GM23338 (cell line): ENCODE results near the gene SERPINA1. TPM values are rescaled to one million over a fixed set of nuclear protein-coding genes. Genes with fewer than 3 reads are reported as not detected.

Experiments used
- ATAC-seq: fragments of 200-7000 bp; cut with Tn5 transposase; 3 replicates; pipeline ENCODE4 v1.9.1; 2020
- DNase-seq: peaks from one replicate; pipeline ENCODE4 v3.0.0-alpha.2; 2015; ENCODE audit warnings: low spot score
- H2AFZ ChIP-seq: fragments of 200-600 bp; sonication (generic); 2 replicates; pipeline ENCODE4 v1.8.0; 2016; ENCODE audit warnings: antibody characterized with exemption, mild to moderate bottlenecking, moderate library complexity
- H3F3A ChIP-seq: fragments of 200-600 bp; sonication (generic); replicated peaks from 2 replicates; pipeline ENCODE4 v1.8.0; 2017; ENCODE audit warnings: antibody characterized with exemption, mixed run types, low read depth
- H3K27ac ChIP-seq: fragments of 200-600 bp; sonication (generic); 2 replicates; pipeline ENCODE4 v1.6.1; 2016; ENCODE audit warnings: low read depth
- H3K27me3 ChIP-seq: fragments of 200-600 bp; sonication (generic); 2 replicates; pipeline ENCODE4 v1.8.0; 2016; ENCODE audit warnings: mild to moderate bottlenecking, mixed run types, moderate library complexity; ENCODE audit not compliant: insufficient read depth
- H3K36me3 ChIP-seq: fragments of 200-600 bp; sonication (generic); 2 replicates; pipeline ENCODE4 v1.8.0; 2016; ENCODE audit warnings: mild to moderate bottlenecking; ENCODE audit not compliant: insufficient read depth
- H3K4me1 ChIP-seq: fragments of 200-600 bp; sonication (generic); 2 replicates; pipeline ENCODE4 v1.8.0; 2016; ENCODE audit warnings: mild to moderate bottlenecking, moderate library complexity; ENCODE audit not compliant: insufficient read depth
- H3K4me2 ChIP-seq: fragments of 200-600 bp; sonication (generic); 2 replicates; pipeline ENCODE4 v1.7.1; 2017; ENCODE audit warnings: mixed run types
- H3K4me3 ChIP-seq: fragments of 200-600 bp; sonication (generic); 2 replicates; pipeline ENCODE4 v1.6.1; 2016; ENCODE audit warnings: mixed run types
- H3K79me2 ChIP-seq: fragments of 200-600 bp; sonication (generic); replicated peaks from 2 replicates; pipeline ENCODE4 v1.8.0; 2017; ENCODE audit warnings: mild to moderate bottlenecking; ENCODE audit not compliant: insufficient read depth
- H3K9me2 ChIP-seq: fragments of 200-600 bp; sonication (generic); 2 replicates; pipeline ENCODE4 v1.8.0; 2017; ENCODE audit not compliant: insufficient read depth
- H4K20me1 ChIP-seq: fragments of 200-600 bp; sonication (generic); replicated peaks from 2 replicates; pipeline ENCODE4 v1.8.0; 2017; ENCODE audit warnings: mild to moderate bottlenecking; ENCODE audit not compliant: insufficient read depth
- H3K27ac Mint-ChIP-seq: 2 replicates; pipeline ENCODE4 v1.8.0; 2020; ENCODE audit warnings: inconsistent platforms, mild to moderate bottlenecking, moderate library complexity, mixed read lengths
- H3K27me3 Mint-ChIP-seq: 3 replicates; pipeline ENCODE4 v1.8.0; 2022; ENCODE audit warnings: low read depth, mild to moderate bottlenecking, moderate library complexity, mixed read lengths, inconsistent platforms; ENCODE audit not compliant: insufficient read depth, poor library complexity
- H3K36me3 Mint-ChIP-seq: 3 replicates; pipeline ENCODE4 v1.8.0; 2021; ENCODE audit warnings: low read depth, mild to moderate bottlenecking, inconsistent platforms, moderate library complexity, mixed read lengths
- H3K4me1 Mint-ChIP-seq: 3 replicates; pipeline ENCODE4 v1.8.0; 2020; ENCODE audit warnings: mild to moderate bottlenecking, inconsistent platforms, mixed read lengths
- H3K4me3 Mint-ChIP-seq: 3 replicates; pipeline ENCODE4 v1.8.0; 2021; ENCODE audit warnings: moderate library complexity, mild to moderate bottlenecking, inconsistent platforms, mixed read lengths
- H3K9me3 Mint-ChIP-seq: 3 replicates; pipeline ENCODE4 v1.8.0; 2020; ENCODE audit warnings: moderate library complexity, mild to moderate bottlenecking, inconsistent platforms, mixed read lengths
- CREB1 ChIP-seq: fragments of 250-450 bp; sonication (Bioruptor Pico); IDR thresholded peaks from 2 replicates; pipeline ENCODE4 v1.5.0; 2020; ENCODE audit warnings: low read depth, mild to moderate bottlenecking, moderate library complexity
- CTCF ChIP-seq, 2 experiments: fragments of 200-600 bp in 1 of 2; sonication (generic) in 1 of 2; conservative IDR thresholded peaks; 2 replicates each; pipeline versions ENCODE4 v1.5.1 to v1.6.1; 2016 to 2017; ENCODE audit warnings: antibody characterized with exemption in 2 of 2, low read depth in 2 of 2, mild to moderate bottlenecking in 2 of 2, moderate library complexity in 1 of 2
- EZH2phosphoT487 ChIP-seq: fragments of 200-600 bp; sonication (generic); IDR thresholded peaks from one replicate; pipeline ENCODE4 v1.8.1; 2018; ENCODE audit warnings: antibody characterized with exemption; ENCODE audit not compliant: unreplicated experiment
- JUNB ChIP-seq: IDR thresholded peaks from one replicate; pipeline ENCODE4 v1.6.1; 2016; ENCODE audit warnings: antibody characterized with exemption; ENCODE audit not compliant: unreplicated experiment
- NANOG ChIP-seq: IDR thresholded peaks from 2 replicates; pipeline ENCODE4 v1.6.1; 2016; ENCODE audit warnings: antibody characterized with exemption, borderline replicate concordance
- ZNF114 ChIP-seq: fragments of 250-450 bp; sonication (Bioruptor Pico); IDR thresholded peaks from 2 replicates; pipeline ENCODE4 v1.5.0; 2020; ENCODE audit warnings: mild to moderate bottlenecking, moderate library complexity
- ZNF462 ChIP-seq: fragments of 250-450 bp; sonication (Bioruptor Pico); IDR thresholded peaks from 2 replicates; pipeline ENCODE4 v1.5.0; 2020; ENCODE audit warnings: mild to moderate bottlenecking, moderate library complexity
- polyA plus RNA-seq: library from polyadenylated mRNA; unstranded; fragments of >200 nt; fragmentation: Nextera tagmentation; extraction: Ambion mirVana; gene quantifications from 2 replicates; pipeline ENCODE4 v1.2.1, GENCODE V29; 2016
- total RNA-seq: library from RNA; depleted of rRNA; stranded (reverse); fragments of >200 nt; shearing (Covaris generic); gene quantifications from 2 replicates; pipeline ENCODE4 v1.2.3, GENCODE V29; 2014

The SERPINA1 gene
- total and polyA plus RNA-seq, 2 experiments from 2014 or later, result not detected

DNA sequence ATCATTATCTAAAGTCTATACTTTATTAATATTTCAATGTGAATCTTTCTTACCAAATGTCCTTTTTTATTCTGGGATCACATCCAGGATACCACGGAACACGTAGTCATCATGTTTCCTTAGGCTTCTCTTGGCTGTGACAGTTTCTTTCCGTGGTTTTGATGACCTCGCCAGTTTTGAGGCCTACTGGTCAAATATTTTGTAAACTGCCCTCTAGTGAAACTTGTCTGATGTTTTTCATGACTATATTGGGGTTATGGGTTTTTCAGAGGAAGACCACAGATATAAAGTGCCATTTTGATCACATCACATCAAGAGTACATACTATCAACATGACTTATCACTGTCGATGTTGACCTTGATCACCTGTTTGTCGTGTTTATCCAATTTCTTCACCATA is 51.1 kb downstream of the SERPINA1 start (continued):
- no peak for TF ChIP-seq ZNF462 (CRISPR knock-in tag)
- no peak for TF ChIP-seq JUNB
- no peak for TF ChIP-seq NANOG
- no peak for TF ChIP-seq CREB1 (CRISPR knock-in tag)
- no peak for TF ChIP-seq ZNF114 (CRISPR knock-in tag)

DNA sequence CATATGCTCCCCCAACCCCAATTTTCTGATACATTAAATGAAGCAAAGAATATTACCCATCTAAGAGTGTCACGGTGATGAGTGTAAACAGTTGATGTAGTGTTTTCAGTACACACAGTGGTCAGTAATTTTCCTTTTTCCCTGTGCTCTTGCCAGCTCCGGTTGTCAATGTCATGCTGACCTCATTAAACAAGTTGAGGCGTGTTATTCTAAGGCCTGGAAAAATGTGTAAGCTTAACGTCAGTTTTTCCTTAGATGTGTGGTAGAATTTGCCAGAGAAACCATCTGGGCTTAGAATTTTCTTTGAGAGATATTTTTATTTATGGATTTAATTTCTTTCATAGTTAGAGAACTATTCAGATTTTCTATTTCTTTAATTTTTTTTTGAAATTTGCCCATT is 53.5 kb downstream of the SERPINA1 start:
- TF ChIP-seq EZH2phosphoT487, result no peak
- TF ChIP-seq ZNF114 (CRISPR knock-in tag), result no peak
- no peak for TF ChIP-seq CTCF (conservative IDR thresholded peaks at IDR 0.05; ENCODE audit: low read depth in 2 of 2)
- H3K27me3 Mint-ChIP-seq, result peaks cover 2% of the 10 kb centered on the region
- Histone ChIP-seq H2AFZ (no peak overlapping the region), H3K27ac (no peak overlapping the region), H3K79me2 (no peaks in the 10 kb centered on the region), H3K36me3 (no peaks in the 10 kb centered on the region), H4K20me1 (no peaks in the 10 kb centered on the region), H3K27me3 (no peaks in the 10 kb centered on the region), H3K9me2 (no peaks in the 10 kb centered on the region), H3K4me2 (no peak overlapping the region), H3F3A (no peaks in the 10 kb centered on the region), H3K4me3 (no peak overlapping the region), H3K4me1 (no peaks in the 10 kb centered on the region)
- H3K9me3 Mint-ChIP-seq, result no peaks in the 10 kb centered on the region; the same call in 1 of the 3 replicates
- ATAC-seq (no peak), DNase-seq (no peak)
- no peak overlapping the region for H3K27ac Mint-ChIP-seq
- H3K4me3 Mint-ChIP-seq, result no peak overlapping the region
- no peaks in the 10 kb centered on the region for H3K36me3 Mint-ChIP-seq
- no peaks in the 10 kb centered on the region for H3K4me1 Mint-ChIP-seq
